Measurements from ENCODE around the gene ALKBH5.

- TF ChIP-seq CTCF (IDR thresholded peaks at IDR 0.05 in 4 of 5, conservative IDR thresholded peaks at IDR 0.05 in 1 of 5) (no peak), POLR2A (IDR thresholded peaks at IDR 0.05) (no peak)
Observed at GRCh38 chr17:18139498-18139897, 44.1 kb upstream of the ALKBH5 start.
